Measurements from ENCODE around the gene STMN3. TPM values are rescaled to one million over a fixed set of nuclear protein-coding genes. Genes with fewer than 3 reads are reported as not detected.

STMN3 gene
- total RNA-seq, 1 donor, result 1.1 TPM

DNA sequence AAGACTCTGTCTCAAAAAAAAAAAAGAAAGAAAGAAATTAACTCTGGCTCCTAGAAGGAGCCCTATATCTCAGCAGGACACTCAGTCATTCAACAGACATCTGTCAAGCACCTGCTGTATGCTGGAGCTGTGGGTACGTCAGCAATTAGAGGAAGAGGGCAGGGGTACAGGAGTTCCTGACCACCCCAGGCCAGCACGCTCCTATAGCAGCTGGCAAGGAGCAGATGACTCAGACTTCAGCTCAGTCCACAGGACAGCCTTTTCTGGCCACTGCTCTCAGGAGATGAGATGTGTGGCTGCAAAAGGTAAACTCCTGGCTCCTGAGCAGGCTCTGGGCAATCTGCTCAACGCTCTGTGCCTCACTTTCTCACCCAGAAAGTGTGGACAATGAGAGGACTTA lies 3.2 kb upstream of the STMN3 start:
- peak; percentile 66 for DNase-seq (ENCODE audit: insufficient read length, low spot score, missing footprints)

DNA sequence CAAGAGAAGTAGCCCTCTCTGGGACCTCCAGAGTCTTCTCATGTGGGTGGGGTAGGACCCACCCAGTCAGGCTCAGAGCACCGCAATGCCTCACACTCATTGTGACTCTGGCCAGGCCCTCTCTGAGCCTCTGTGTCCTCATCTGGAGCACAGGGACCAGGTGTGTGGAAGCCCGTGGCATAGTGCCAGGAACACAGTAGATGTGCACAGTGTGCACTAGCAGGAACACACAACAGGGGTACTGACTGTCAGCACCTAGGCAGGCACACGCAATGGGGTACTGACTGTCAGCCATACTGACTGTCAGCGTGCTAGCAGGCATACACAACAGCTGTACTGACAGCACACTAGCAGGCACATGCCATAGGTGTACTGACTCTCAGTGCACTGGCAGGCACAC lies 2.0 kb upstream of the STMN3 start:
- DNase-seq (ENCODE audit: insufficient read length, low spot score, missing footprints), result no peak
- H3K4me1 ChIP-seq (ENCODE audit: insufficient read depth, low read length), result peaks cover 14% of the 10 kb centered on the region
- no peak overlapping the region for H3K4me3 ChIP-seq (ENCODE audit: insufficient read depth, low read length)
- H4K20me1 ChIP-seq (ENCODE audit: insufficient read depth, low read length), result no peaks in the 10 kb centered on the region
- H3K79me2 ChIP-seq (ENCODE audit: insufficient read depth, low read length), result peaks cover 13% of the 10 kb centered on the region
- peaks cover 9% of the 10 kb centered on the region for H3K27me3 ChIP-seq (ENCODE audit: insufficient read depth, low read length)
- H3K9me3 ChIP-seq (ENCODE audit: low read depth, low read length), result no peaks in the 10 kb centered on the region
- TF ChIP-seq, protein P1, sequence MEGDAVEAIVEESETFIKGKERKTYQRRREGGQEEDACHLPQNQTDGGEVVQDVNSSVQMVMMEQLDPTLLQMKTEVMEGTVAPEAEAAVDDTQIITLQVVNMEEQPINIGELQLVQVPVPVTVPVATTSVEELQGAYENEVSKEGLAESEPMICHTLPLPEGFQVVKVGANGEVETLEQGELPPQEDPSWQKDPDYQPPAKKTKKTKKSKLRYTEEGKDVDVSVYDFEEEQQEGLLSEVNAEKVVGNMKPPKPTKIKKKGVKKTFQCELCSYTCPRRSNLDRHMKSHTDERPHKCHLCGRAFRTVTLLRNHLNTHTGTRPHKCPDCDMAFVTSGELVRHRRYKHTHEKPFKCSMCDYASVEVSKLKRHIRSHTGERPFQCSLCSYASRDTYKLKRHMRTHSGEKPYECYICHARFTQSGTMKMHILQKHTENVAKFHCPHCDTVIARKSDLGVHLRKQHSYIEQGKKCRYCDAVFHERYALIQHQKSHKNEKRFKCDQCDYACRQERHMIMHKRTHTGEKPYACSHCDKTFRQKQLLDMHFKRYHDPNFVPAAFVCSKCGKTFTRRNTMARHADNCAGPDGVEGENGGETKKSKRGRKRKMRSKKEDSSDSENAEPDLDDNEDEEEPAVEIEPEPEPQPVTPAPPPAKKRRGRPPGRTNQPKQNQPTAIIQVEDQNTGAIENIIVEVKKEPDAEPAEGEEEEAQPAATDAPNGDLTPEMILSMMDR (IDR thresholded peaks at IDR 0.05; ENCODE audit: extremely low read depth, low read depth, low read length), result no peak
- no peak overlapping the region for H3K27ac ChIP-seq (ENCODE audit: low read depth, low read length)
- H2AFZ ChIP-seq (ENCODE audit: low read length), result no peak overlapping the region
- no peak overlapping the region for H3K4me2 ChIP-seq (ENCODE audit: insufficient read depth, low read length)
- peaks cover 2% of the 10 kb centered on the region for H3K36me3 ChIP-seq (ENCODE audit: insufficient read depth, low read length)

More for the DNA sequence above, 3.2 kb upstream of the STMN3 start:
- Histone ChIP-seq H3K4me3 (ENCODE audit: insufficient read depth, low read length) (no peak overlapping the region), H3K4me1 (ENCODE audit: insufficient read depth, low read length) (peaks cover 14% of the 10 kb centered on the region), H2AFZ (ENCODE audit: low read length) (no peak overlapping the region), H3K36me3 (ENCODE audit: insufficient read depth, low read length) (peaks cover 11% of the 10 kb centered on the region), H3K79me2 (ENCODE audit: insufficient read depth, low read length) (peaks cover 25% of the 10 kb centered on the region), H3K27ac (ENCODE audit: low read depth, low read length) (no peak overlapping the region), H3K4me2 (ENCODE audit: insufficient read depth, low read length) (no peak overlapping the region), H3K9me3 (ENCODE audit: low read depth, low read length) (no peaks in the 10 kb centered on the region), H3K27me3 (ENCODE audit: insufficient read depth, low read length) (peaks cover 9% of the 10 kb centered on the region), H4K20me1 (ENCODE audit: insufficient read depth, low read length) (no peaks in the 10 kb centered on the region)
- TF ChIP-seq, protein P1 (IDR thresholded peaks at IDR 0.05; ENCODE audit: extremely low read depth, low read depth, low read length), result no peak

DNA sequence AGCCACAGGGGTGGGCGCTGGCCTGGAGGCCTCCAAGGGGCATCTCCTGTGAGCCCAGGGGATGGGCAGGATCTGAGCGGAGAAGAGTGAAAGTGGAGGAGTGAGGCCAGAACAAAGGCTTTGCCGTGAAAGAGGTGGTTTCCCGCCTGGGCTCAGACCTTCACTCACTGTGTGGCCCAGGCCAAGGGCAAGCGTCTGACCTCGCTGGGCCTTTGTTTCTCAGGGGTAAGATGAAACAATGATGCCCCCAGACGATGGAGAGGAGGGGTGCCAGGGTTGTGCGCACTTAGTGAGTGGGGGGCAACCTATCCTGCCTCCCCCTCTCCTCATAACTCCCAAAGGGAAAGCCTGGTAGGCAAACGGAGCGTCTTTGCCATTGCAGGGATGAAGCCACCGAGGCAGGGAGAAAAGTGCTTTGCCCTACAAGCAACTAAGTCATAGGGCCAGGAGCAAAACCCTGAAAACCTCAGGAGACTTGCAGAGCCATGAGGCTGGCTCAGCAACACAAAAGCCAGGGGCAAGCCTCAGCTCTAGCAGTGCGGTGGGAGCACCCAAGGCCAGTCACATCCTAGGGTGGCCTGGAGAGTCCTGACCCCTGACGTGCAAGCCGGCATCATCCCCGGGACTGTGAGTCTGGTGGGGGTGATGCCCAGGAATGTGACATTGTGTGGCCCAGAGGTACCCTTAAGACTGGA lies 897 bp upstream of the STMN3 start:
- Histone ChIP-seq H3K4me3 (ENCODE audit: insufficient read depth, low read length) (no peak overlapping the region), H3K27me3 (ENCODE audit: insufficient read depth, low read length) (peaks cover 9% of the 10 kb centered on the region), H3K4me1 (ENCODE audit: insufficient read depth, low read length) (peaks cover 10% of the 10 kb centered on the region), H3K79me2 (ENCODE audit: insufficient read depth, low read length) (peaks cover 2% of the 10 kb centered on the region), H2AFZ (ENCODE audit: low read length) (no peak overlapping the region), H3K4me2 (ENCODE audit: insufficient read depth, low read length) (no peak overlapping the region), H3K36me3 (ENCODE audit: insufficient read depth, low read length) (no peaks in the 10 kb centered on the region), H4K20me1 (ENCODE audit: insufficient read depth, low read length) (no peaks in the 10 kb centered on the region), H3K9me3 (ENCODE audit: low read depth, low read length) (no peaks in the 10 kb centered on the region), H3K27ac (ENCODE audit: low read depth, low read length) (no peak overlapping the region)
- TF ChIP-seq, protein P1 (IDR thresholded peaks at IDR 0.05; ENCODE audit: extremely low read depth, low read depth, low read length), result no peak
- peak; percentile 69 for DNase-seq (ENCODE audit: insufficient read length, low spot score, missing footprints)

DNA sequence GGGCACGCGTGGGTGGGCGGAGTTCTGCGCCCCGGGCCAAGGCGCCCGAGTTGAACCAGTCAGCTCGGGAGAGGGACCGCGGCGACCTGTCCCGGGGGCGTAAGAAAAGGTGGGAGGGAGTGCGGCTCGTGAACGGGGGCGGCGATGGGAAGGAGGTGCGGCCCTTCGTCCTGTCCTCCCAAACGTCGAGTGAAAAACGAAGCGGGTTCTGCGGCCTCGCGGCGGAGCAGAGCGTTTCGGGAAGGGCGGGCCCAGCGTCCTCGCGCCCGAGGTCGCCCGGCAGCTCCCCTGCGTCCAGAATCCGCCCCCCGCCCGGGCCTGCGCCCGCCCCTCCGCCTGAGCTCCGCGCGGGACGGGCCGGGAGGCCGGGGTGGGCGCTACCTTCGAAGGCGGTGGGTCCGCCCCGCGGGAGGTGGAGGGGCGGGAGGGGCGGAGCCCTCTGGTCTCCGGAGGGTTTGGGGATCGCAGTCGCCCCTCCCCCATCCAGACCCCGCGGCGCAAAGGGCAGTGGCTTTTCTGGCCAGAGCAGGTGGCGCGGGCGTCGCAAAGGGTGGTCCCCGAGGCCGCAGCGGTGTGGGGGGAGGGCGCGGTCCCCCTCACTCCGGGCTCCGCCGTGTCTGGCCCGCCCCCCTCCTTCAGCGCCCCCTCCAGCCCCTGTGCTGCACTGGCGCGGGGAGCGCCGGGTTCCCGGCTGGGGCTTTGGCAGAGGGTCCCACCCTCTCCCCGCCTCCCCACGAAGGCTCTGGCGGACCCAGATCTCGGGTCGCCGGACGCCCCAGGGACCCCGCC lies 838 bp downstream of the STMN3 start:
- TF ChIP-seq, protein P1 (IDR thresholded peaks at IDR 0.05; ENCODE audit: extremely low read depth, low read depth, low read length), result no peak
- H3K79me2 ChIP-seq (ENCODE audit: insufficient read depth, low read length), result no peaks in the 10 kb centered on the region
- no peak overlapping the region for H2AFZ ChIP-seq (ENCODE audit: low read length)
- DNase-seq (ENCODE audit: insufficient read length, low spot score, missing footprints), result peak; percentile 63
- no peaks in the 10 kb centered on the region for H3K9me3 ChIP-seq (ENCODE audit: low read depth, low read length)
- peak overlapping the region; percentile 60 for H3K4me3 ChIP-seq (ENCODE audit: insufficient read depth, low read length)
- peaks cover 3% of the 10 kb centered on the region for H3K4me1 ChIP-seq (ENCODE audit: insufficient read depth, low read length)
- no peaks in the 10 kb centered on the region for H3K36me3 ChIP-seq (ENCODE audit: insufficient read depth, low read length)
- H4K20me1 ChIP-seq (ENCODE audit: insufficient read depth, low read length), result no peaks in the 10 kb centered on the region
- peak overlapping the region; percentile 53 for H3K4me2 ChIP-seq (ENCODE audit: insufficient read depth, low read length)
- peaks cover 9% of the 10 kb centered on the region for H3K27me3 ChIP-seq (ENCODE audit: insufficient read depth, low read length)
- no peak overlapping the region for H3K27ac ChIP-seq (ENCODE audit: low read depth, low read length)

Measured in osteoblast (primary cell).